Occipital lobe (tissue), 3 donors: ENCODE results near the gene AK4. TPM values are rescaled to one million over a fixed set of nuclear protein-coding genes. Genes with fewer than 3 reads are reported as not detected.

Source experiments
- DNase-seq: peaks from one replicate; lab custom pipeline; 2025; lab: John Stamatoyannopoulos, UW
- small RNA-seq: library from RNA; depleted of rRNA; stranded (forward); fragments of <200 nt; gene quantifications from one replicate; pipeline ENCODE3, GENCODE V24; 2014
- total RNA-seq: library from RNA; depleted of rRNA; stranded (reverse); fragments of >200 nt; gene quantifications from one replicate; pipeline ENCODE4 v1.2.3, GENCODE V29; 2014

AK4 gene
- total RNA-seq, 1 donor from 2014 or later: 11.9 TPM

- no peak for DNase-seq
Observed at GRCh38 chr1:65276197-65276939, 128.4 kb downstream of the AK4 start.

- DNase-seq: no peak
Observed at GRCh38 chr1:65277605-65278347, 129.8 kb downstream of the AK4 start.

GRCh38 chr1:65278376-65279069 is 130.5 kb downstream of the AK4 start:
- DNase-seq: no peak

- DNase-seq: no peak
Observed at GRCh38 chr1:65279070-65279779, 131.2 kb downstream of the AK4 start.

Small RNA genes lying within 50 kb of the gene (small RNA-seq; reads per million reads assigned to genes)
- not detected for gene RPS29P7

Other genes with a start within 250 kb of the AK4 start
- 56.0 TPM for gene JAK1, start 181.7 kb upstream of the AK4 start, total RNA-seq
- 104 TPM for gene DNAJC6, start 161.3 kb downstream of the AK4 start, total RNA-seq